Liver (tissue), 5 donors: ENCODE results near the gene HDC. TPM values are rescaled to one million over a fixed set of nuclear protein-coding genes. Genes with fewer than 3 reads are reported as not detected.

ENCODE experiments used
- polyA plus RNA-seq, 2 donors: library from polyadenylated mRNA; stranded (reverse) in 1 of 2; unstranded in 1 of 2; fragments of 200-250 nt in 1 of 2; fragments of >200 nt in 1 of 2; fragmentation: Nextera tagmentation in 1 of 2; extraction: Ambion mirVana in 1 of 2; gene quantifications; one replicate each; pipeline versions ENCODE4 v1.2.1 to v1.2.3, GENCODE V29; 2013 to 2015
- small RNA-seq: library from RNA; depleted of rRNA; stranded (forward); fragments of <200 nt; gene quantifications from one replicate; pipeline ENCODE3, GENCODE V24; 2014
- total RNA-seq, 2 donors: library from RNA; depleted of rRNA; stranded (reverse); fragments of >200 nt; gene quantifications; one replicate each; pipeline ENCODE4 v1.2.3, GENCODE V29; 2014
- donor health status: healthy.
- donor health status: healthy.
- donor health status: healthy.

HDC gene
- total and polyA plus RNA-seq, 4 donors, result 0.07 to 3.0 (median 0.78) TPM

Small RNAs within 50 kb of the gene (small RNA-seq; reads per million reads assigned to genes)
- not detected for gene RF00019

Other genes with a start within 250 kb of the HDC start
- gene ATP8B4, start 146.5 kb downstream of the HDC start, total RNA-seq, result 10 to 100 TPM; 17.7 to 19.7 TPM
- gene ATP8B4, start 146.5 kb downstream of the HDC start, polyA plus RNA-seq, result 1 to 10 TPM; 1.9 to 7.1 TPM
- gene SLC27A2, start 83.5 kb downstream of the HDC start, total RNA-seq, result 100 to 1,000 TPM in 1 of 2 donors, 10 to 100 TPM in 1; 80.2 to 504 TPM
- gene SLC27A2, start 83.5 kb downstream of the HDC start, polyA plus RNA-seq, result 100 to 1,000 TPM; 102 to 331 TPM
- gene GABPB1, start 89.5 kb upstream of the HDC start, total RNA-seq, result 10 to 100 TPM; 14.6 to 23.6 TPM
- gene GABPB1, start 89.5 kb upstream of the HDC start, polyA plus RNA-seq, result 1 to 10 TPM; 4.4 to 5.0 TPM
- 10 to 100 TPM; 32.5 to 42.8 TPM for gene USP8, start 158.7 kb upstream of the HDC start, total RNA-seq
- 10 to 100 TPM; 20.4 to 32.5 TPM for gene USP8, start 158.7 kb upstream of the HDC start, polyA plus RNA-seq